ENCODE measurements around the gene MBNL2. TPM values are rescaled to one million over a fixed set of nuclear protein-coding genes. Genes with fewer than 3 reads are reported as not detected.

The MBNL2 gene
- total and polyA plus RNA-seq, 4 donors: 13.3 to 108 (median 39.3) TPM

DNA sequence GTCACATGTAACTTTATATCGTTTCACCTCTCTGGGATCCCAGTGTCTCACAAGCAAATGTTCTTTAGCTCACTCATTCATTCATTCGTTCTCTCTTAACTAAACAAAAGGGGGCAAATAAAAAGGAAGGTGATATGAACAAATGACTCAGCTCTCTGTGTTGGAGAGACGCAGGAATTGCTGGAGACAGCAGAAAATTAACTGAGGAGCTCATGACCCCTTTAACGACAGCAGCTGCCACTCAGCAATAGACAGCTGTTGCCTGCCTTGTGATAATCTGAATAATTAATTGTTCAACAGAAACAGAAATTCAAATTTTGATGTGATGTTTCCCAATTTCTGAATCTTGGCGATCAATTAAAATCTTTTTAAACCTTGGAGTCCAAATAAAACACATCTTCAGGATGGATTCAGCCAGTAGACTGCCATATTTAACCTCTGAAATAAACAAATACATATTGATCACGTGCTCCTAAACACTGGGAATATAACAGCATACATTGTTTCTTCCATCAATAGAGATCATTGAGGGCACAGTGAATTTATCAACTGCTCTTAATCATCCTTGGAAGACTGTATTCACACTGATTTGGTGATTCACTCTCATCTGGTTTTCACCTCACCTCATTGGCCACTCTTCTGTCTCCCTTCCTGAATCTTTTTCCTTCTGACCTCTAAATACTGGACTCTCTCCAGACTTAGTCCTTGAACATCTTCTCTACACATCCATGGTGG is 63.3 kb downstream of the MBNL2 start:
- TF ChIP-seq, protein P1, sequence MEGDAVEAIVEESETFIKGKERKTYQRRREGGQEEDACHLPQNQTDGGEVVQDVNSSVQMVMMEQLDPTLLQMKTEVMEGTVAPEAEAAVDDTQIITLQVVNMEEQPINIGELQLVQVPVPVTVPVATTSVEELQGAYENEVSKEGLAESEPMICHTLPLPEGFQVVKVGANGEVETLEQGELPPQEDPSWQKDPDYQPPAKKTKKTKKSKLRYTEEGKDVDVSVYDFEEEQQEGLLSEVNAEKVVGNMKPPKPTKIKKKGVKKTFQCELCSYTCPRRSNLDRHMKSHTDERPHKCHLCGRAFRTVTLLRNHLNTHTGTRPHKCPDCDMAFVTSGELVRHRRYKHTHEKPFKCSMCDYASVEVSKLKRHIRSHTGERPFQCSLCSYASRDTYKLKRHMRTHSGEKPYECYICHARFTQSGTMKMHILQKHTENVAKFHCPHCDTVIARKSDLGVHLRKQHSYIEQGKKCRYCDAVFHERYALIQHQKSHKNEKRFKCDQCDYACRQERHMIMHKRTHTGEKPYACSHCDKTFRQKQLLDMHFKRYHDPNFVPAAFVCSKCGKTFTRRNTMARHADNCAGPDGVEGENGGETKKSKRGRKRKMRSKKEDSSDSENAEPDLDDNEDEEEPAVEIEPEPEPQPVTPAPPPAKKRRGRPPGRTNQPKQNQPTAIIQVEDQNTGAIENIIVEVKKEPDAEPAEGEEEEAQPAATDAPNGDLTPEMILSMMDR (IDR thresholded peaks at IDR 0.05; ENCODE audit: control extremely low read depth, extremely low read depth): no peak
- no peak overlapping the region for H3K9ac ChIP-seq (ENCODE audit: insufficient read depth in 1 of 2, low read length in 2 of 2)
- no peak for ATAC-seq (ENCODE audit: insufficient read depth, low FRiP score)
- peaks cover 0 to 17% (median 2%) of the 10 kb centered on the region in 4 donors for H3K36me3 ChIP-seq (ENCODE audit: control insufficient read depth in 4 of 4, insufficient read depth in 4 of 4, low read length in 4 of 4)
- H3K4me3 ChIP-seq: no peak overlapping the region
- no peak overlapping the region for H3K27ac ChIP-seq (ENCODE audit: low read depth in 1 of 2, low read length in 1 of 2)
- peaks cover 0 to 47% (median 13%) of the 10 kb centered on the region in 5 donors for H3K4me1 ChIP-seq (ENCODE audit: control insufficient read depth in 5 of 5, insufficient read depth in 5 of 5, low read length in 5 of 5)
- no peak for DNase-seq
- H3K9me3 ChIP-seq (ENCODE audit: control insufficient read depth in 4 of 4, insufficient read depth in 3 of 4, low read length in 3 of 4): no peaks in the 10 kb centered on the region
- WGBS, 2 donors: 84 to 89% methylated on average over 6 of the region's 6 CpGs
- H3K27me3 ChIP-seq (ENCODE audit: control insufficient read depth in 3 of 3, insufficient read depth in 3 of 3, low read length in 2 of 3): no peaks in the 10 kb centered on the region

DNA sequence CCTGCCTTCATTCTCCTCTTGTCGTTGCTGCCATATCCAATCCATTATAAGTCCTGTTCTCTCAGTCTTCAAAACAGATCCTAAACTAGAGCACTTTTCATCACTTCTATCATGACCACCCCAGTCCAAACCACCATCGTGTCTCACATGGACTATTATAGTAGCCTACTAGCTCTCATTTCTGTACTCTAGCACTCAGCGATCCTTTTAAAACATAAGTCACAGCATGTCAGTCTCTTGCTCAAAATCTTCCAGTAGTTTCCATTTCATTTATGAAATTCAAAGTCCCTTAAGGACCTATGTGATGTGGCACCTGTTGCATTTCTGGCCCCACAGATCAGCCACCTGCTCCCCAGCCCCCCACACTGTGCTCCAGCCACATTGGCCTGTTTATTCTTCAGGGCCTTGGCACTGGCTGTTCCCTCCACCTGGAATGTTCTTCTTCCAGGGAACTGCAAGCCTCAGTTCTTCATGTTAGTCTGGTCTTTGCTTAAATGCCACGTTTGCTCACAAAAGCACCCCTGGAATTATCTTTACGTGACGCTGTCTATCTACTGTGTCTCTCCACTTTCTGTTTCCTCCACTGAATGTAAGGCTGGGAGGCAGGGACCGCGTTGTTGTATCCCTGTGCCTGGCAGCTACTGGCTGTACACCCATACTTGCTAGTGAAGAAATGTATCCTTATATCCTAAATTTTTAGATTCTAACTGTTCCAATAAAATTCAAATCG is 64.3 kb downstream of the MBNL2 start:
- ATAC-seq (ENCODE audit: insufficient read depth, low FRiP score) (no peak), DNase-seq (no peak)
- TF ChIP-seq, protein P1 (IDR thresholded peaks at IDR 0.05; ENCODE audit: control extremely low read depth, extremely low read depth): no peak
- Histone ChIP-seq H3K27ac (ENCODE audit: low read depth in 1 of 2, low read length in 1 of 2) (no peak overlapping the region), H3K4me3 (no peak overlapping the region), H3K9ac (ENCODE audit: insufficient read depth in 1 of 2, low read length in 2 of 2) (no peak overlapping the region), H3K9me3 (ENCODE audit: control insufficient read depth in 4 of 4, insufficient read depth in 3 of 4, low read length in 3 of 4) (no peaks in the 10 kb centered on the region), H3K4me1 (ENCODE audit: control insufficient read depth in 5 of 5, insufficient read depth in 5 of 5, low read length in 5 of 5) (peaks cover 0 to 45% (median 11%) of the 10 kb centered on the region in 5 donors), H3K27me3 (ENCODE audit: control insufficient read depth in 3 of 3, insufficient read depth in 3 of 3, low read length in 2 of 3) (no peaks in the 10 kb centered on the region), H3K36me3 (ENCODE audit: control insufficient read depth in 4 of 4, insufficient read depth in 4 of 4, low read length in 4 of 4) (peaks cover 0 to 13% (median 2%) of the 10 kb centered on the region in 4 donors)
- WGBS, 2 donors: 80 to 82% methylated on average over 9 of the region's 9 CpGs

DNA sequence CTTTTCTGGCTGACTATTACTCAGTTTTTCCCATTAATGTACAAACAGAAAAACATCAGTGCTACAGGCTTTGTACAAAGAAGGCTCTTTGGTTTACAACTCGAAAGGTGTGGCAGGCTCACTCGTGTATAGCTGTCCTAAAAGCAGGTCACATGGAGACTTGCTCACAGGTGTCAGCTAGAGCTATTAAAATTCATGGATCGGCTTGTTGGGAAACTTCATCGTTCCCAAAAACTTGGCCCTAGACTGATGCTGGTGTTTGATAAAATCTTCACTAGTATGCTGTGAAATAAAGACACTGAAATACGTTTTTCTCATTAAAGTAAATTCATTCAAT is 64.9 kb downstream of the MBNL2 start:
- Histone ChIP-seq H3K4me1 (ENCODE audit: control insufficient read depth in 5 of 5, insufficient read depth in 5 of 5, low read length in 5 of 5) (peaks cover 0 to 42% (median 11%) of the 10 kb centered on the region in 5 donors), H3K9me3 (ENCODE audit: control insufficient read depth in 4 of 4, insufficient read depth in 3 of 4, low read length in 3 of 4) (no peaks in the 10 kb centered on the region), H3K27ac (ENCODE audit: low read depth in 1 of 2, low read length in 1 of 2) (no peak overlapping the region), H3K9ac (ENCODE audit: insufficient read depth in 1 of 2, low read length in 2 of 2) (no peak overlapping the region), H3K4me3 (no peak overlapping the region), H3K27me3 (ENCODE audit: control insufficient read depth in 3 of 3, insufficient read depth in 3 of 3, low read length in 2 of 3) (no peaks in the 10 kb centered on the region), H3K36me3 (ENCODE audit: control insufficient read depth in 4 of 4, insufficient read depth in 4 of 4, low read length in 4 of 4) (peaks cover 0 to 13% (median 2%) of the 10 kb centered on the region in 4 donors)
- no peak for DNase-seq
- no peak for ATAC-seq (ENCODE audit: insufficient read depth, low FRiP score)
- TF ChIP-seq, protein P1 (IDR thresholded peaks at IDR 0.05; ENCODE audit: control extremely low read depth, extremely low read depth): no peak
- WGBS, 2 donors: 81 to 85% methylated on average over 5 of the region's 5 CpGs
